ENCODE data around the gene CABP2.
A peak's percentile ranks its signal among the peaks of the same experiment; 100 is the strongest.
"Not testable (repeated sequence)": the region's sequence is repeated elsewhere in the genome, so short reads cannot be mapped to it uniquely, and the experiment has no call there.

CABP2 gene

GRCh38 chr11:67538823-67539505 lies 15.7 kb upstream of the CABP2 start:
- DNase-seq, result no peak

- no peak for DNase-seq
These were observed 15.1 kb upstream of the CABP2 start for GRCh38 chr11:67538306-67538705.

- no peak for DNase-seq
These were observed 12.3 kb upstream of the CABP2 start for GRCh38 chr11:67535561-67535960.

GRCh38 chr11:67534070-67534679 lies 10.9 kb upstream of the CABP2 start:
- no peak for DNase-seq

GRCh38 chr11:67532889-67533288 lies 9.6 kb upstream of the CABP2 start:
- no peak for DNase-seq

GRCh38 chr11:67530282-67530592 lies 7.0 kb upstream of the CABP2 start:
- DNase-seq, result no peak

- no peak for DNase-seq
These were observed 5.1 kb upstream of the CABP2 start for GRCh38 chr11:67528376-67528775.

GRCh38 chr11:67525275-67525976 lies 2.2 kb upstream of the CABP2 start:
- DNase-seq, result no peak

- DNase-seq, result no peak
These were observed 1.2 kb upstream of the CABP2 start for GRCh38 chr11:67524480-67524808.

- no peak for DNase-seq
These were observed 572 bp upstream of the CABP2 start for GRCh38 chr11:67523556-67524479.

- no peak for DNase-seq
These were observed 908 bp downstream of the CABP2 start for GRCh38 chr11:67522338-67522737.

GRCh38 chr11:67521924-67522323 lies 1.3 kb downstream of the CABP2 start:
- no peak for DNase-seq

GRCh38 chr11:67520856-67521824 lies 2.1 kb downstream of the CABP2 start:
- no peak for DNase-seq

GRCh38 chr11:67519726-67520125 lies 3.5 kb downstream of the CABP2 start:
- no peak for DNase-seq

GRCh38 chr11:67517784-67518552 lies 5.3 kb downstream of the CABP2 start:
- no peak for DNase-seq

- no peak for DNase-seq
These were observed 6.4 kb downstream of the CABP2 start for GRCh38 chr11:67516806-67517205.

- no peak for DNase-seq
These were observed 9.1 kb downstream of the CABP2 start for GRCh38 chr11:67514116-67514515.

GRCh38 chr11:67511558-67511957 lies 11.7 kb downstream of the CABP2 start:
- not testable (repeated sequence) for DNase-seq

- DNase-seq, result no peak
These were observed 13.3 kb downstream of the CABP2 start for GRCh38 chr11:67510023-67510345.

- peak; percentile 83 for DNase-seq
These were observed 14.6 kb downstream of the CABP2 start for GRCh38 chr11:67508486-67509121.

- DNase-seq, result peak; percentile 89
These were observed 15.3 kb downstream of the CABP2 start, which contains the start of gene CDK2AP2 for GRCh38 chr11:67507864-67508485. Gene CDK2AP2, minus strand, starts transcription at chr11:67508162. Its CDS starts 80 bp downstream, at chr11:67508082.
